T-helper 2 cell treated with Interferon-gamma antibody and Interleukin-4, amounts not matched to agents 5 μg/mL and 100 μg/mL, for 36 hours (primary cell): ENCODE measurements around the gene PCDHGC3.

Experiments
- DNase-seq: peaks from one replicate; pipeline ENCODE4 v3.0.0; 2021; ENCODE audit warnings: low spot score
- H3K27ac Mint-ChIP-seq: one replicate; pipeline ENCODE4 v1.8.0; 2021; ENCODE audit warnings: mild to moderate bottlenecking, mixed read lengths
- H3K27me3 Mint-ChIP-seq: one replicate; pipeline ENCODE4 v1.8.0; 2021; ENCODE audit warnings: low read depth, mixed read lengths
- H3K36me3 Mint-ChIP-seq: one replicate; pipeline ENCODE4 v1.8.0; 2021; ENCODE audit warnings: low read depth, mixed read lengths
- H3K4me1 Mint-ChIP-seq: one replicate; pipeline ENCODE4 v1.8.0; 2021; ENCODE audit warnings: low read depth, mixed read lengths
- H3K4me3 Mint-ChIP-seq: one replicate; pipeline ENCODE4 v1.8.0; 2022; ENCODE audit warnings: mild to moderate bottlenecking, moderate library complexity, mixed read lengths
- H3K9me3 Mint-ChIP-seq: one replicate; pipeline ENCODE4 v1.8.0; 2021; ENCODE audit warnings: mixed read lengths

PCDHGC3 gene

GRCh38 chr5:141477044-141477575, 1.3 kb downstream of the PCDHGC3 start:
- no peaks in the 10 kb centered on the region for H3K36me3 Mint-ChIP-seq
- no peak for DNase-seq
- peaks cover 14% of the 10 kb centered on the region for H3K4me1 Mint-ChIP-seq
- no peaks in the 10 kb centered on the region for H3K9me3 Mint-ChIP-seq
- peak overlapping the region; percentile 86 for H3K4me3 Mint-ChIP-seq
- H3K27me3 Mint-ChIP-seq = peaks cover 68% of the 10 kb centered on the region
- no peak overlapping the region for H3K27ac Mint-ChIP-seq

GRCh38 chr5:141477815-141478214, 2.0 kb downstream of the PCDHGC3 start:
- H3K27ac Mint-ChIP-seq = no peak overlapping the region
- H3K4me3 Mint-ChIP-seq = no peak overlapping the region
- no peaks in the 10 kb centered on the region for H3K36me3 Mint-ChIP-seq
- H3K4me1 Mint-ChIP-seq = peaks cover 14% of the 10 kb centered on the region
- DNase-seq = no peak
- H3K27me3 Mint-ChIP-seq = peaks cover 75% of the 10 kb centered on the region
- H3K9me3 Mint-ChIP-seq = no peaks in the 10 kb centered on the region

GRCh38 chr5:141478321-141478945, 2.7 kb downstream of the PCDHGC3 start:
- no peak overlapping the region for H3K27ac Mint-ChIP-seq
- DNase-seq = no peak
- H3K9me3 Mint-ChIP-seq = no peaks in the 10 kb centered on the region
- peaks cover 14% of the 10 kb centered on the region for H3K4me1 Mint-ChIP-seq
- no peaks in the 10 kb centered on the region for H3K36me3 Mint-ChIP-seq
- H3K4me3 Mint-ChIP-seq = no peak overlapping the region
- H3K27me3 Mint-ChIP-seq = peaks cover 80% of the 10 kb centered on the region

- Mint-ChIP-seq H3K36me3 (no peaks in the 10 kb centered on the region), H3K27ac (no peak overlapping the region), H3K4me3 (no peak overlapping the region), H3K27me3 (peaks cover 83% of the 10 kb centered on the region), H3K4me1 (peaks cover 14% of the 10 kb centered on the region), H3K9me3 (no peaks in the 10 kb centered on the region)
- no peak for DNase-seq
These were observed 4.0 kb downstream of the PCDHGC3 start for GRCh38 chr5:141479776-141480175.

GRCh38 chr5:141483902-141484301, 8.1 kb downstream of the PCDHGC3 start:
- DNase-seq = no peak
- H3K4me3 Mint-ChIP-seq = no peak overlapping the region
- H3K27me3 Mint-ChIP-seq = peaks cover 71% of the 10 kb centered on the region
- no peaks in the 10 kb centered on the region for H3K4me1 Mint-ChIP-seq
- H3K36me3 Mint-ChIP-seq = no peaks in the 10 kb centered on the region
- no peaks in the 10 kb centered on the region for H3K9me3 Mint-ChIP-seq
- no peak overlapping the region for H3K27ac Mint-ChIP-seq

GRCh38 chr5:141484310-141484640, 8.5 kb downstream of the PCDHGC3 start:
- H3K27me3 Mint-ChIP-seq = peaks cover 70% of the 10 kb centered on the region
- no peaks in the 10 kb centered on the region for H3K9me3 Mint-ChIP-seq
- no peaks in the 10 kb centered on the region for H3K36me3 Mint-ChIP-seq
- no peaks in the 10 kb centered on the region for H3K4me1 Mint-ChIP-seq
- H3K27ac Mint-ChIP-seq = no peak overlapping the region
- H3K4me3 Mint-ChIP-seq = no peak overlapping the region
- DNase-seq = no peak

GRCh38 chr5:141484641-141485311, 9.0 kb downstream of the PCDHGC3 start, which contains the start of gene PCDHGC4:
Gene PCDHGC4, plus strand, starts transcription at chr5:141485030. Its CDS starts 144 bp downstream, at chr5:141485174.
- H3K36me3 Mint-ChIP-seq = no peaks in the 10 kb centered on the region
- no peak within 1 kb of the TSS for H3K4me3 Mint-ChIP-seq
- H3K9me3 Mint-ChIP-seq = no peaks in the 10 kb centered on the region
- peaks cover 65% of the 10 kb centered on the region for H3K27me3 Mint-ChIP-seq
- no peak within 1 kb of the TSS for H3K27ac Mint-ChIP-seq
- no peaks in the 10 kb centered on the region for H3K4me1 Mint-ChIP-seq
- DNase-seq = no peak

- Mint-ChIP-seq H3K4me1 (no peaks in the 10 kb centered on the region), H3K27ac (no peak overlapping the region), H3K36me3 (no peaks in the 10 kb centered on the region), H3K4me3 (no peak overlapping the region), H3K9me3 (no peaks in the 10 kb centered on the region), H3K27me3 (peaks cover 67% of the 10 kb centered on the region)
- no peak for DNase-seq
These were observed 9.7 kb downstream of the PCDHGC3 start for GRCh38 chr5:141485321-141486055.

GRCh38 chr5:141486091-141486490, 10.3 kb downstream of the PCDHGC3 start:
- H3K36me3 Mint-ChIP-seq = no peaks in the 10 kb centered on the region
- H3K27ac Mint-ChIP-seq = no peak overlapping the region
- no peak overlapping the region for H3K4me3 Mint-ChIP-seq
- no peaks in the 10 kb centered on the region for H3K9me3 Mint-ChIP-seq
- no peak for DNase-seq
- peaks cover 69% of the 10 kb centered on the region for H3K27me3 Mint-ChIP-seq
- no peaks in the 10 kb centered on the region for H3K4me1 Mint-ChIP-seq

- Mint-ChIP-seq H3K36me3 (no peaks in the 10 kb centered on the region), H3K4me1 (no peaks in the 10 kb centered on the region), H3K27me3 (peaks cover 72% of the 10 kb centered on the region)
These were observed 11.4 kb downstream of the PCDHGC3 start for GRCh38 chr5:141487131-141487530.

GRCh38 chr5:141488591-141489561, 13.1 kb downstream of the PCDHGC3 start, which contains the start of gene PCDHGC5:
Gene PCDHGC5, plus strand, starts transcription at chr5:141489081. Its CDS starts 160 bp downstream, at chr5:141489241.
- no peaks in the 10 kb centered on the region for H3K4me1 Mint-ChIP-seq
- H3K4me3 Mint-ChIP-seq = no peak within 1 kb of the TSS
- peaks cover 66% of the 10 kb centered on the region for H3K27me3 Mint-ChIP-seq
- H3K36me3 Mint-ChIP-seq = no peaks in the 10 kb centered on the region
- DNase-seq = no peak
- no peaks in the 10 kb centered on the region for H3K9me3 Mint-ChIP-seq
- no peak within 1 kb of the TSS for H3K27ac Mint-ChIP-seq

More at GRCh38 chr5:141487131-141487530, 11.4 kb downstream of the PCDHGC3 start:
- DNase-seq = no peak
- H3K4me3 Mint-ChIP-seq = no peak overlapping the region
- H3K9me3 Mint-ChIP-seq = no peaks in the 10 kb centered on the region
- H3K27ac Mint-ChIP-seq = no peak overlapping the region

GRCh38 chr5:141489841-141490240, 14.1 kb downstream of the PCDHGC3 start:
- Mint-ChIP-seq H3K4me1 (no peaks in the 10 kb centered on the region), H3K36me3 (no peaks in the 10 kb centered on the region), H3K4me3 (no peak overlapping the region), H3K27ac (no peak overlapping the region), H3K27me3 (peaks cover 66% of the 10 kb centered on the region), H3K9me3 (no peaks in the 10 kb centered on the region)
- no peak for DNase-seq

GRCh38 chr5:141490271-141490670, 14.5 kb downstream of the PCDHGC3 start:
- peaks cover 64% of the 10 kb centered on the region for H3K27me3 Mint-ChIP-seq
- no peak overlapping the region for H3K27ac Mint-ChIP-seq
- H3K4me3 Mint-ChIP-seq = no peak overlapping the region
- no peaks in the 10 kb centered on the region for H3K36me3 Mint-ChIP-seq
- H3K4me1 Mint-ChIP-seq = no peaks in the 10 kb centered on the region
- no peak for DNase-seq
- H3K9me3 Mint-ChIP-seq = no peaks in the 10 kb centered on the region
